ENCODE measurements around the gene CNGA4.

Gene CNGA4, protein sequence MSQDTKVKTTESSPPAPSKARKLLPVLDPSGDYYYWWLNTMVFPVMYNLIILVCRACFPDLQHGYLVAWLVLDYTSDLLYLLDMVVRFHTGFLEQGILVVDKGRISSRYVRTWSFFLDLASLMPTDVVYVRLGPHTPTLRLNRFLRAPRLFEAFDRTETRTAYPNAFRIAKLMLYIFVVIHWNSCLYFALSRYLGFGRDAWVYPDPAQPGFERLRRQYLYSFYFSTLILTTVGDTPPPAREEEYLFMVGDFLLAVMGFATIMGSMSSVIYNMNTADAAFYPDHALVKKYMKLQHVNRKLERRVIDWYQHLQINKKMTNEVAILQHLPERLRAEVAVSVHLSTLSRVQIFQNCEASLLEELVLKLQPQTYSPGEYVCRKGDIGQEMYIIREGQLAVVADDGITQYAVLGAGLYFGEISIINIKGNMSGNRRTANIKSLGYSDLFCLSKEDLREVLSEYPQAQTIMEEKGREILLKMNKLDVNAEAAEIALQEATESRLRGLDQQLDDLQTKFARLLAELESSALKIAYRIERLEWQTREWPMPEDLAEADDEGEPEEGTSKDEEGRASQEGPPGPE

DNA sequence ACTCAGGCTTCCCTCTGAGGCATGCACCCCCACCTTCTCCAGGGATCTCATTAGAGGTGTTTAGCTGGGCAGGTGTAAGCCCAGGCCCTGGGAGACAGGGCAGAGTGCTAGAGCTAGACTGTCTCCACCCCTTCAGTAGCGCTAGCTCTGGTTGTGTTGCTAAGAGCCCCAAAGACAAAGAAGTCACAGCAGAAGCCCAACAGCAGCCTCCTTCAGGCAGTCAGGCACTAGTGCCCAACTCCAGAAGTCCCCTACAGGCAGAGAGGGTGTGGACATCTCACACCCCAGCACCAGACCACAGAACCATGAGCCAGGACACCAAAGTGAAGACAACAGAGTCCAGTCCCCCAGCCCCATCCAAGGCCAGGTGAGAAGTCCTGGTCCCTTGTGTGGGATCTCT lies at the start of gene CNGA4:
Gene CNGA4 (plus strand): TSS at position 188 of the 400 bp plus-strand sequence. CDS start 118 bp downstream, at position 306.
- no peak for DNase-seq

DNA sequence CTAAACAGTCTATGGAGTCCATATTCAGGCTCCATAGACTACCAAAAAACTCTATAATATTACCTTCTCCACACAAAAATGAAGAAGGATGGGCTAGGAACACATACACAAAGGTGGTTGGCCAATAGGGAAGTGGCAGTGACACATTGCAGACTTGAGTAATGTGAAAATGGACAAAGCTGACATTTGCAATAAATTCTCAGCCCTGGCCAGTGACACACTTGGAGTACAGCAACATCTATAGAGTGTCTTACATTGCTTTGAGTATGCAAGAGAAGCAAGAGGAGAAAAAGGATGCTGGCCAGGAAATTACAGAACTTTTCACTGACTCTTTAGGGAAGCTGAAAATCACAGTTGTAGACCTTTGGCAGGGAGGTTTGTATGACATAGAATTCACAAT lies 47.1 kb upstream of the CNGA4 start:
- DNase-seq = peak; percentile 53 to 67

DNA sequence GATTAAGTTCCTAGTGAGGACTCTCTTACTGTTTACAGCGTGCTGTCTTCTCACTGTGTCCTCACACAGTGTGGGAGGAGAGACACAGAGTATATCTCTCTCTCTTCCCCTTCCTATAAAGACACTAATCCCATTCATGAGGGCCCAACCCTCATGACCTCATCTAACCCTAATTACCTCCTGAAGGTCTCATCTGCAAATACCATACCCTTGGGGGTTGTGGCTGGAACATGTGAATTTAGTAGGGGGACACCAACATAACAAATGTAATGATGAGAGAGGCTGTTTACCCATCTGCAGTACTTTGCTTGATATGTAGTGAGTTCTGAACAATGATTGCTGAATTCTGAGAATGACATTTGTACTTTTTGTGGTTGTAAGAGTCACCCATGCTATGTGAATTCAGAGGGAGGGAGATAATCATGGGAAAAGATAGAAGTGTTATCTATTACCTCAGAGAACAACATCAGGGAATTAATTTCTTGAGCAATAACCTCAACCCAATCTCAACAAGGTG lies 44.8 kb upstream of the CNGA4 start:
- DNase-seq = no peak

DNA sequence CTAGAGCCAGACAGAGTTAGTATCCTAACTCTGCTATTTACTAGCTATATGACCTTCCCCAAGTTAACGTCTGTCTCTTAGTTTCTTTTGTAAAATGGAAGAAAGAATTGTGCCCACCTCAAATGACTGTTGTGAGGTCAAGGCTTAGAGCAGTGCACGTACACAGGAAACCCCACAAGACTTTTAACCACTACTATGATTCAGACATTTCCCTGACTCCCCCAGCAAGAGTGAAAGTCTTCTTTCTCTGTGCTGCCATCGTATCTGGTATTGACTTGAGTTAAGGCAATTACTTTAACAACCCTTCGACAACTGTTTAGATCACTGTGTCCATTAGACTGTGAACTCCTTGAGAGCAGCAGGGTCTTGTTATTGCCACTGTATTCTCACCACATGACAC lies 42.5 kb upstream of the CNGA4 start:
- DNase-seq = no peak

DNA sequence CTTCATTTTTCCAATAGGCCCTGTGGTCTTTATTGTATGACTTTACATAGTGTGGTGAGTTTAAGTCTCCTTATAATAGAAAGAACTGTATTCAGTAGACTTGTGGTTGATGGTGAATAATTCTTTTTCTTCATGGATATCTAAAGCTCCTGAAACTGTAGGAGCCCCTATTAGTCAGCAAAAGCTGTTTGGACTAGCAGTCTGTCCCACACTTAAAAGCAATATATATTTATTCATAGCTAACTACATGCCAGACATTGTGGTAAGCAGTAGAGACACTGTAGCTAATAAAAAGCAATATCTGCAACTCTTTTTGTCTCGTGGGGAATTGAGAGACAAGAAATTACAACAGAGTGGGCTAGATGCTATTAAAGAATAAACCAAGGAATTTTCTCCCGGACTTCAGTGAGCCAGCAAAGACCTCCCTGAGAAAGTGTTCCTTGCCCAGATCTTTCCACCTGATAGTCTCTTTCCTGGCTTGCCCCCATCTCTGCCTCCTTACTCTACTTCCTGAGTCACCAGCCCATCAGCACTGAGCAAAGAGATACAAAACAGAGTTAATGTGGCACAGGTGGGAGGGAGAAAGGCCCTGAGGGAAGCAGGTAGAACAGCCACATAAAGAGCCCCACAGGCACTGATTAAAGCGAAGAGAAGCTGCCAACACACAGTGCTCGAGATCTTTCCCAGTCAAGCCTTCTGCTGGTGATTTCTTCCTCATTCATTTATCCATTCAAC lies 41.3 kb upstream of the CNGA4 start:
- no peak for DNase-seq

DNA sequence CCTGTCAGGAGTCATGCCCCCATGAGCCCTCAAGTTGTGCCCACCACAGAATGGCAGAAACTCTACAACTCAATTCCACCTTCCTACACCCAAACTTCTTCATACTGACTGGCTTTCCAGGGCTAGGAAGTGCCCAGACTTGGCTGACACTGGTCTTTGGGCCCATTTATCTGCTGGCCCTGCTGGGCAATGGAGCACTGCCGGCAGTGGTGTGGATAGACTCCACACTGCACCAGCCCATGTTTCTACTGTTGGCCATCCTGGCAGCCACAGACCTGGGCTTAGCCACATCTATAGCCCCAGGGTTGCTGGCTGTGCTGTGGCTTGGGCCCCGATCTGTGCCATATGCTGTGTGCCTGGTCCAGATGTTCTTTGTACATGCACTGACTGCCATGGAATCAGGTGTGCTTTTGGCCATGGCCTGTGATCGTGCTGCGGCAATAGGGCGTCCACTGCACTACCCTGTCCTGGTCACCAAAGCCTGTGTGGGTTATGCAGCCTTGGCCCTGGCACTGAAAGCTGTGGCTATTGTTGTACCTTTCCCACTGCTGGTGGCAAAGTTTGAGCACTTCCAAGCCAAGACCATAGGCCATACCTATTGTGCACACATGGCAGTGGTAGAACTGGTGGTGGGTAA lies 39.6 kb upstream of the CNGA4 start, which contains the start of gene OR52W1:
Gene OR52W1 (plus strand): TSS at position 51 of the 637 bp plus-strand sequence. CDS start 0 bp downstream, at position 51.
- no peak for DNase-seq

DNA sequence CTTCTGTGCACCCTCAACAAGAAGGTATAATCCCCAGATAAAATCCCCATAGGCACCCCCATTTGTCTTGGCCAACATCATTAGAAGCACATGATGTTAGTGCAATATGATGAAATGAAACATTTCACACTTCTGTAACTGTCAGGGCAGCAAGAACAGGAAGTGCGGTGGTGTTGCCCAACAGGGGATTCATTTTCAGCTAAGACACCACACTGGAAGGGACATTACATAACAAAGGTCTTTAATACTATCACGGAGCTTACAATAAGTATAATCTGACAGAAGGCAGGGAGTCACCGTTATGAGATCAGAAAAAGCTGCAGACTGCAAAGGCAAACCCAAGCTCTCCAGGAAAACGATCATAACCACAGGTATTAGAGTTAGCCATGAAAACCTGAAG lies 37.9 kb upstream of the CNGA4 start:
- DNase-seq = peak; percentile 97 to 98

DNA sequence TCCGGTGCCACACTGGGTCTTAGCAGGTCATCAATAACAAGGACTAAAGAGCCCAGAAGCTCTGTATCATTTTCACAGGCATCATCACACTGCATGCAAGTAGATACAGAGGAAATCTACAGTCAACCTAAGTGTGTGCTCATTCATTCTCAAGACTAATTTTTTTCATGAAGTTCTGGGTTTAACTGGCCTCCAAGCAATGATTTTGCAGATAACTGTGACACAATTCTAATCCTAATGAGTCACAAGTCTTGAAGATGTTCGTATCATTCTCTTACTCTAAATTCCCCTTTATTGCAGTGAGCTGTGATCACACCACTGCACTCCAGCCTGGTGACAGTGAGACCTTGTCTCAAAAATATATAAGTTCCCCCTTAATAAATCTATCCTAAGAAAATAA lies 37.4 kb upstream of the CNGA4 start:
- DNase-seq = peak; percentile 74 to 80

DNA sequence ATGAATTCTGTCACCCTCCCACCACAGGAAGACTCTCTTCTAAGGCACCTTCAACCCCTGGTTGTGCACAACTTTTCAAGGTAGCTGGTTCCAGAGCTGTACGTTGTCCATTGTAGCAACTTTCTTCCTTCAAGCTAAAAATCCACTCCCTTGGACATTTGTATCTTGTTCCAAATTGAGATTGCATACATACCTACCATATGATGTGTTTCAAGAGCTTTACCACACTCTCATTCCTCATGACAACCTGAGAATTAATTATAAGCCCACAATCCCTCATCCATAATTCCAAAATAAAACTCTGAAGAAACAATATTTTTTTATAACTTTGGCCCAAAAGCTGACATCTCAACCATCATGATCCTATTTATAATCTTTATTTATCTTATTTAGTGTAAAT lies 36.8 kb upstream of the CNGA4 start:
- DNase-seq = no peak

DNA sequence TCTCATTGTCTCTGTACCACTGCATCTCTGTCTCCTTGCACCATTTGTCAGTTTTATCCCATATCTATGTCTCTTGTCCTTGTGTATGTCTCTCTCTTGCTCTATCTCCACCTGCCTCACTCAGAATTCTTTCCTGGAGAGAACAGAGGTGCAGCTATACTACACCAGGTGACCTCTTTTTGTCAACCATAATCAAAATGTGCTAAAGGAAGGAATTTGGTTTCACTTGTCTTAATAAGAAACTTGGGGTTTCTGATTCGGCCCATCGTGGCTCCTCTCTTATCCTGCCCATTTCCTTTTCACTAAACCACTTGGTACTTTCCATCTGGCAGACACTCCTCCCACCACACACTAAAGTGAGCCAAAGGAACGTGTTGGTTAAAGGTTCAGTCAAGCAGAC lies 35.6 kb upstream of the CNGA4 start:
- DNase-seq = no peak

DNA sequence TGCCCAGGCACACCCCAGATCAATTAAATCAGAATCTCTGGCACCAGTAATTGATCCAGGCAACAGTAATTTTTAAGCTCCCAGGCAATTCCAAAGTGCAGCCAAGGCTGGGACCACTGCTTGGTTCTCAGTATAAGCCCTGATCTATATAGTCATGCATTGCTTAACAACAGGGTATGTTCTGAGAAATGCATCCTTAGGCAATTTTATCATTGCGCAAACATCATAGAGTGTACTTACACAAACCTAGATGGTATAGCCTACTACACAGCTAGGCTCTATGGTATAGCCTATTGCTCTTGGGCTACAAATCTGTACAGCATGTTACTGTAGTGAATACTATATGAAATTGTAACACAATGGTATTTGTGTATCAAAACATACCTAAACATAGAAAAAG lies 34.2 kb upstream of the CNGA4 start:
- DNase-seq = peak; percentile 86 to 92

DNA sequence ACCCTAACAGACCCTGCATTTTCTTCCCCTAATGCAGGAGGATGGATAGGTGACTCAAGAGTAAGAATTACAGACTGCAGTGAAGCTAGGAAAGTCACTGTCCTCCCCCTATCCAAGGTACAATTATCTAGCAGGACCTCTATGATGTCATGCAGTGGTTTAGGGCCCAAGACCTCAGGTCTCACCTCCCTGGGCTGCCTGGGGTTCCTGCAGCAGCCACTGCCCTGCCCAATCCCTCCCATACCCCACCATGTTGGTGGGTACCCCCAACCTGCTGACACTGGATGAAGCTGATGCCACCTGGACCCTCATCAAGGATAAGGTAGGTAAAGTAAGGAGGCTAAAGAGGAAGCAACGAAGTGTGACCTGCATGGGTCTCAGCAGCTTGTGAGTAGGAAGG lies 33.5 kb upstream of the CNGA4 start, which contains the start of gene C11orf42:
Gene C11orf42 (plus strand): TSS at position 192 of the 400 bp plus-strand sequence. CDS start 59 bp downstream, at position 251.
- DNase-seq = no peak

DNA sequence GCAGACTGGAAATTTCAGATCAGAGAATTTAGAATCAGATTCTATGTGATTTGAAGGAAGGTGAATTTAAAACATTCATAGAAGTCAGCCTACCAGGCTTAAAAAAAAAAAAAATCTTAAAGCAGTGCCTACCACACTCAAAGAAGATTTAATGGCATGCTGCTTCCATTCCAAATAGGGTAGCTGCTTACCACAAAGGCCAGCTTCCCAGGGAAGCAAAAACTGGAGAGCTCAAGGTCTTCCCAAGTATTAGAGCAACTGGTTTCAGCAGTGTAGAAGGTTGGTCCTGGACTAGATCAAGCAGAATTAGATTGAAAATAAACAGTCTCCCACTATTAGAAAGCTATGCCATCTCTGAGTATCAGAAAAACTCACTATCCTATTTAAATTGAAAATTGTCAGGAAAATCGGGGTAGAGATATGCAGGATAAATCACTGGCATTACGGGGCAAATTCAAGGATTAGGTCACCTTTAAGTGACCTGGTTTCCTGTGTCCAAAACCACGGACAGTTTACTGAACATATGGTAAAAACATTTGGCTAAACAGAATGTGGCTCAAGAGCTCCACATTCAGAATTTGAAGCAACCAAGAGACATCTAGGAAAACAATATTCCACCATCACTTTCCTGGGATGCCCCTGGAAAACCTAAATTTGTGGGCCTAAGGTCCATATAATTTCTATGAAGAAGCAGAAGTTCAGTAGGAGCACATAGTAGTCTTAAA lies 32.3 kb upstream of the CNGA4 start:
- no peak for DNase-seq

DNA sequence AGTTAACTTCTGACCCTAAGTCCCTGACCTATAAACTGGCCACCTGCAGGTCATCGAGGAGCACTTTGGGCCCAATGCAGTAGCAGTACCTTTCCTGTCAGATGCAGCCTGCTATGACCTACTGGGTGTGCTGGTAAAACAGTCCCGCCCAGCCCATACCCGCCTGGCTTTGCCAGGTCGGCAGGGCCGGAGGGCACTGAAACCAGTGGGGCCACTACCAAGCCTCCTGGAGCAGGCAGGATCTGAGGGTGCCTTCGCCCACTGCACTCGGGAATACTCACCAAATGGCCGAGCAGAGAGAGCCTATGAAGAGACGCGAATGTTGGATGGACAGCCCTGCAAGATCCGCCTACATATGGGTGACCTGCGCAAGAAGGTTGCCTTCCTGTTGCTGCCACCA lies 29.1 kb upstream of the CNGA4 start:
- DNase-seq = no peak

DNA sequence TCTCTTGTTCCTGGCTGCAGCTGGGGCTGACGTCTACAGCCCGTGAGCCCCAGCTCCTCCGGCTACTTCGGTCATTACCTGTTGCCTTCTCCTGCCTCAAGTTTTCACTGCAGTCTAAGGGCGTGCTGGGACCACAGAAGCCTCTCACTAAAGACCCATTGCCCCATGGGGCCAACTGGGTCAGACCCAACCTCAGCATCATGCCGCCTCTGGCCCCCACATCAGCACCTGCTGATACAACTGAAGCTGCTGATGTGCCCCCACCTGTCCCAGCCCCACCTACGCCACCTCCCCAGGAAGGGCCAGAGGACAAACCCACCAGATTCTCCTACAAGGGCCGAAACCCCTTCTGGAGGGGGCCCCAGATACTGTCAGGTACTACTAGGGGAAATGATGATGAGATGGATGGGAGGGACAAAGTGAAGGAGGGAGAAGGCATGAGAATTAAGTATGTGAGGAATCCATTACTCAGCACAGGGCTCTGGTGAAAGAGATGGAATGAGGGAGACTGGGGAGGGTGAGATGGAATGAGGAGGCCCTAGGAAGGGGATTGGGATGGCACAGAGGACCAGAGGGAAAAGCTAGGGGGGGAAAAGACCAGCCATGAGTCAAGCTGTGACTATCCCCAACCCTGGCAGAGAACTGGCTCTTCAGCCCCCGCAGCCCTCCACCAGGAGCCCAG lies 28.5 kb upstream of the CNGA4 start:
- DNase-seq = no peak

DNA sequence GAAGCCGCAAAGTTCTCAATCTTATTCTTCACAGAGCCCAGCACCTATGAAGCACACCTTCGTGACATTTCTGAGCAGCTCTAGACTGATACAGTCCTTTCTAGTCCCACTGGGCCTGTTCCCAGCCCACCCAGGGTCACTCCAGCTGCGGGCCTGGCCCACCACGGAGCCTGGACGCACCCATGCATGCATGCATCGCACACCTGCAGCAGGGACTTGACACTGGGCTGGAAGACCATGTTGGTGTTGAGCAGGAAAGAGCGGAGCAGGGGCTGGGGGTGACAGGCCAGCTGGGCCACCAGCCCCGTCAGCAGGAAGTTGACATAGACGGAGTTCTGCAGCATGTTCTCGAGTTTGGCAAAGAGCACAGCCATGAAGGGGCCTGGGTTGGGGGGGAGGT lies 24.4 kb upstream of the CNGA4 start:
- DNase-seq = no peak

DNA sequence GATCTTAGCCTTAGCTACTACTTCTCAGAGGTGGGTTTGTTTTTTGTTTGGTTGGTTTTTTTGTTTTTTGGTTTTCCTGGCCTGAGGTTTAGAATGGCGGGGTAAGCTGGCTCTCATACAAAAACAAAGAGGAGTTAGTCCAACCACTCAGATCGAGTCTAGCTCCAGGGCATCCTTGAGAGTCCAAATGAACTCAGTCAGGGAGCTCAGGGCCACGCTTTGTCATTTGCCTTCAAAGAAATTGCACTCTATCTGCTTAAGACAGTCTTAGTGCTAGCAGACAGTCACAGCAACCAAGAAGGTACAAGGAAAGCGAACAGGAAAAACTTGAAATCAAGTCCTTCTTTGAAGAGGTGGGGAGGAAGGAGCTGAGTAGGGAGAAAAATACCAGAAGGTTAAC lies 22.4 kb upstream of the CNGA4 start:
- no peak for DNase-seq

DNA sequence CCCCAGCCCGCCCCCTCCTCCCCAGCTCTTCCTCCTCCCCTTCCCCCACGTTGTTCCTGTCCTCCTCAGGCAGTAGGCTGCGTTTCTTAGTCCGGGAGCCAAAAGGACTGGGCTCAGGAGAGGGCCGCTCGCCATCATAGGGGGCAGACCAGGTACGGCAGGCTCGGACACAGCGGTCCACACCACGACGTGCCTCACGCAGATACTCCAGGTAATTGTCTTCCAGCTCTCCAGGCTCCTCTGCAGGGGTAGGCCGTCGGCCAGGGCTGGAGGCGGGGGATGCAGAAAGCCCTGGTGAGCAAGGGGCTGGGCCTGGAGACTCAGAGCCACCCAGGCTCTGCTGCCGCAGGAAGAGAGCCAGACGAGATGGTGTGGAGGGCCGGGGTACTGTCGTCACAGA lies 21.2 kb upstream of the CNGA4 start:
- no peak for DNase-seq

DNA sequence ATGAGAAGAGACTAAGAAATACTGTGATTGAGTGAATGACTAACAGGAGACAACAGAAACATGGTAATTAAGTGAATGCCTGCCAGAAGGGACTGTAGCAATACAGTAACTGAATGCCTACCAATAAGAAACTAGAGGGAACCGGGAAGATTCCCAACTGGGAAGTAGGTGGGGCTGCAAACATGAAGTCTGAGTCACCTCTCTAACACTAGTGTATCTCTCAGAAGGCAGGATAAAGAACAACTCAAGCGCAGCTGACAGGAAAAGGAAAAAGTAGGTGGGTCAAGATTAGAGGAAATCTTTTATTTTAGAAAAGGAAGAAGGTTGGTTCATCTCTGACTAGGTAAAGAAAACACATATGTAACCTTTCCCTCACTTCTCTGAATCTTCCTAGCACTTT lies 19.5 kb upstream of the CNGA4 start:
- no peak for DNase-seq

DNA sequence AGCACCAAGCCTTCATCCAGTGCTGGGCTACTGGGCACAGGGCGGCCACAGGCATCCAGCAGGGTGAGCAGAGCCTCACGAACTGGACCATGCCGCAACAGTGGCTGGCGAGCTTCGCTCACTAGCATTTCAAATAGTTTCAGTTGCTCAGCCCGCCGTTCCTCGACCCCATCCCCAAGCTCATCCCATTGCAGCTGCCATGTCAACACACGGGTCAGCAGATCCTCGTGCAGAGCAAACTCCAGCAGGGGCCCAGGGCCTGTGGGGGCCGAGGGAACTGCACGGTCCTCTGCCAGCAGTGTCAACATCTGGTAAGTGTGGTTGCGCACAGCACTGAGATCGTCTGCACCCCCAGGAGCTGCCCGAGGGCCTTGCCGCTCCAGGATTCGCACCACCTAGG lies 15.0 kb upstream of the CNGA4 start:
- no peak for DNase-seq

DNA sequence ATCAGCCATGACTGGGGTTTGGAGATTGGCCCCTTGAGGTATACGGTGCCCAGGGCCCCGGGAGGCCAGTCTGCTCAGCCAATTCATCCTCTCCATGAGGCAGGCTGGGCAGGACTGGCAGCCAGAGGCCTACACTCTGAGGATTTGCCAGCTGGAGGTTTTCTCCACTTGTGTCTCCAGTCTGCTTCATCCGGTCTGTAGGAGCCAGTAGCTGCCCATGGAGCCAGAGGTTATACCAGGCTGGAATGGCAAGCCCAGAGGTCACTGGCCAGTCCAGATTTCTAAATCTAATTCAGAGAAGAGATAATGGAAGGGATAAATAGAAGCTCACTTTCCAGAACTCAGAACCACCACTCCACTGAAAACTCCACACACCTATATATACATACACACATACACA lies 14.5 kb upstream of the CNGA4 start:
- DNase-seq = no peak

DNA sequence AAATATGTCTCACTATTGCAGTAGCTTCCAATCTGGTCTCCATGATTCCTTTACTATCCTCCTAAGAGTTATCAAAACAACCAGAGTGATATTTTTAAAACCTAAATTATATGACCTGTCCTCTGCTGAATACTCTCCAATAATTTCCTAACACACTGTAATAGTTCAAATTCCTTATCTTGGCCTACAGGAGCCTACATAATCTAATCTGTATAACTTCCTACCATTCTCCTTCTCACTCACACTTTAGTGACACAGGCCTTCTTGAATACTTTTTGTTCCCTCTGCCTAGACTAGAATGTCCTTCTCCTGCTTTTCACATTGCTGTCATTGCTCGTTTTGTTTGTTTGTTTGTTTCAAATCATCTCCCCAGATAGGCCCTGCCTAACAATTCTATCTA lies 13.9 kb upstream of the CNGA4 start:
- no peak for DNase-seq

Measured in AML-193 (cell line).